ACC112 (cell line): ENCODE measurements around the gene JHY.

ENCODE experiments used
- H2AFZ ChIP-seq: fragments of 200-600 bp; sonication (generic); one replicate; pipeline ENCODE4 v1.6.0; 2017; ENCODE audit warnings: antibody characterized with exemption, low read length; ENCODE audit not compliant: unreplicated experiment
- H3K27ac ChIP-seq: fragments of 200-600 bp; sonication (generic); 2 replicates; pipeline ENCODE4 v1.5.1; 2014; ENCODE audit warnings: low read depth, mild to moderate bottlenecking, antibody characterized with exemption, low read length, moderate library complexity
- H3K27me3 ChIP-seq: fragments of 200-600 bp; sonication (generic); 2 replicates; pipeline ENCODE4 v1.6.1; 2014; ENCODE audit warnings: mild to moderate bottlenecking, antibody characterized with exemption, low read length, moderate library complexity, mixed read lengths; ENCODE audit not compliant: insufficient read depth
- H3K36me3 ChIP-seq: fragments of 200-600 bp; sonication (generic); 2 replicates; pipeline ENCODE4 v1.6.1; 2016; ENCODE audit warnings: mild to moderate bottlenecking, antibody characterized with exemption, low read length, moderate library complexity, mixed read lengths; ENCODE audit not compliant: insufficient read depth
- H3K4me1 ChIP-seq: fragments of 200-600 bp; sonication (generic); one replicate; pipeline ENCODE4 v1.6.1; 2016; ENCODE audit warnings: low read length, mixed read lengths; ENCODE audit not compliant: insufficient read depth, unreplicated experiment, control insufficient read depth
- H3K4me3 ChIP-seq: fragments of 200-600 bp; sonication (generic); 2 replicates; pipeline ENCODE4 v1.5.1; 2014; ENCODE audit warnings: mild to moderate bottlenecking, low read depth, low read length
- H3K79me2 ChIP-seq: fragments of 200-600 bp; sonication (generic); one replicate; pipeline ENCODE4 v1.6.0; 2016; ENCODE audit warnings: low read length; ENCODE audit not compliant: control insufficient read depth, unreplicated experiment, insufficient read depth

JHY gene

GRCh38 chr11:122898799-122899198, 16.2 kb downstream of the JHY start:
- H3K27ac ChIP-seq = no peak overlapping the region

DNA sequence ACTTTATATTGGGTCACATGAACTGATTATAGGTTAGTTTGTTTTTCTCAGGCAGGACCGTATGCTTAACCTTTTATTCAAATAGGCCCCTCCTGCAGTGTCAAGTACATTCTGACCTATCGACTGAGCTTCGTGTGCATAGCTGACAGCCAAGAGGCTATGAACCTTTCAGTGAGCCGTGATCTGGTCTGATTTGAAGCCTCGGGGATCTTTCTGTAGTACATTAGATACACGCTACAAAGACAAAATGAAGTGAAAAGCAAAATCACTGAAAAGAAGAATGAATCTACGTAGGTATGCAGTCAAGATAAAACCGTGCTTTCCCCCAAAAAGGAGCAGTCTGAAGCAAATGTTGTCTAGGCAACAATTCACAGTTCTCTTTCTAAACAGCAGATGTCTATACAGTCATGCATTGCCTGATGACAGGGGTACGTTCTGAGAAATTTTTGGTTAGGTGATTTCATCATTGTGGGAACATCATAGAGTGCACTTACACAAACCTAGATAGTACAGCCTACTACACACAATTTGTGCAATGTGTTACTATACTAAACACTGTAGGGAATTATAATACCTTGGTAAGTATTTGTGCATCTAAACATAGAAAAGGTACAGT, 18.1 kb downstream of the JHY start:
- Histone ChIP-seq H3K4me1 (peaks cover 9% of the 10 kb centered on the region), H3K27ac (no peak overlapping the region), H2AFZ (no peak overlapping the region), H3K79me2 (no peaks in the 10 kb centered on the region), H3K4me3 (no peak overlapping the region), H3K27me3 (no peaks in the 10 kb centered on the region), H3K36me3 (no peaks in the 10 kb centered on the region)

More at GRCh38 chr11:122898799-122899198, 16.2 kb downstream of the JHY start:
- H2AFZ ChIP-seq = no peak overlapping the region
- peaks cover 9% of the 10 kb centered on the region for H3K4me1 ChIP-seq
- no peaks in the 10 kb centered on the region for H3K27me3 ChIP-seq
- no peaks in the 10 kb centered on the region for H3K79me2 ChIP-seq
- H3K36me3 ChIP-seq = no peaks in the 10 kb centered on the region
- H3K4me3 ChIP-seq = no peak overlapping the region

DNA sequence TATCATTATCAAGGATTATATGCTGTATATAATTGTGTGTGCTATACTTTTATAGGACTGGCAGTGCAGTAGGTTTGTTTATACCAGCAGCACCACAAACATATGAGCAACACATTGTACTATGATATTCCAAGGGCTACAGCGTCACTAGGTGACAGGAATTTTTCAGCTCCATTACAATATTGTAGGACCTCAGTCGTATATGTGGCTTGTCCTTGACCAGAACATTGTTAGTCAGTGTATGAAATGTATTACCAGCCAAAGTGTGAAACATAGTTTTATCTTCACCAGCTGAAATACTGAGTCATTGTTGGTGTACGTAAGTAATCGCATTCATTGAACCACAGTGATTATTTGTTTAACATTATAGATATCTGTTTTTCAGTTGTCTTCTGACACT, 20.4 kb downstream of the JHY start:
- H3K79me2 ChIP-seq = no peaks in the 10 kb centered on the region
- H3K36me3 ChIP-seq = no peaks in the 10 kb centered on the region
- no peak overlapping the region for H3K27ac ChIP-seq
- H3K4me3 ChIP-seq = no peak overlapping the region
- no peaks in the 10 kb centered on the region for H3K27me3 ChIP-seq
- H2AFZ ChIP-seq = no peak overlapping the region
- peaks cover 2% of the 10 kb centered on the region for H3K4me1 ChIP-seq

DNA sequence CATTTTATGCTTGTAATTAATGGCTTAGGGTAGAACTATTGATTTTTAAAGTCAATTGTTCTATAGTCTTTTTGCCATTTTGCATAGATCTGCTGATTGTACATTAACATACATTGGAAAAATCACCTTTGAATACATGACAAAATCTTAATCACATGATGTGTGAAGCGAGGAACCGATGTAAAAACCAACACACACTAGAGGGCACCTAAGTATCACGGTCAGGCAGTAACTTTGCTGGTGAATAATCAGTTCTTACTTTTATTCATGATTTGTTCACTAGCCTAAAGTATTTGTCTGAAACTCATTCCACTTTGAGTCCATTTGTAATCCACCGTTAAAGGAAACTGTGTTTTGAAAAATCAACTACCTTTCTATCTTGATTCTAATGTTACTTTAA, 28.2 kb downstream of the JHY start:
- Histone ChIP-seq H3K27me3 (no peaks in the 10 kb centered on the region), H3K79me2 (no peaks in the 10 kb centered on the region), H3K4me1 (no peaks in the 10 kb centered on the region), H3K27ac (no peak overlapping the region), H2AFZ (no peak overlapping the region), H3K4me3 (no peak overlapping the region), H3K36me3 (no peaks in the 10 kb centered on the region)

DNA sequence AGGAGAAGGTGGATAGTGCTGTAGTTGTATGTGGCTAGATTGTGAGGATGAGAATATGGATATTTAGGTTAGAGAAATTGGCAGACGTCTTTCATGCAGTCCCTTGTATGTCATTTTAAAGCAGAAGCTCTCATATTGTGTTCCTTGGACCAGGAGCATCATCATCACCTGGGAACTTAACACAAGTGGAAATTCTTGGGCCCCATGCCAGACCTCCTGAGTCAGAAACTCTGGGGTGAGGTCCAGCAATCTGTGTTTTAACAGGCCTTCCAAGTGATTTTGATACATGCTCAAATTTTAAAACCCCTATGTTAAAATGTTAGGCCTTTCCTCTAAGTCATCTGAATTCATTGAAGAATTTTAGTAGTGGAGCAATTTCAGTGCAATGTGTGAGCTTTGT, 34.8 kb downstream of the JHY start:
- Histone ChIP-seq H2AFZ (no peak overlapping the region), H3K36me3 (no peaks in the 10 kb centered on the region), H3K27me3 (no peaks in the 10 kb centered on the region), H3K79me2 (no peaks in the 10 kb centered on the region), H3K27ac (no peak overlapping the region), H3K4me1 (no peaks in the 10 kb centered on the region), H3K4me3 (no peak overlapping the region)

- Histone ChIP-seq H3K79me2 (no peaks in the 10 kb centered on the region), H3K27me3 (no peaks in the 10 kb centered on the region), H2AFZ (no peak overlapping the region), H3K4me1 (no peaks in the 10 kb centered on the region), H3K4me3 (no peak overlapping the region), H3K36me3 (no peaks in the 10 kb centered on the region), H3K27ac (no peak overlapping the region)
Observed at GRCh38 chr11:122918734-122919133, 36.2 kb downstream of the JHY start.

- Histone ChIP-seq H3K4me3 (no peak overlapping the region), H3K27me3 (no peaks in the 10 kb centered on the region), H3K36me3 (no peaks in the 10 kb centered on the region), H3K27ac (no peak overlapping the region), H3K79me2 (no peaks in the 10 kb centered on the region), H3K4me1 (no peaks in the 10 kb centered on the region), H2AFZ (no peak overlapping the region)
Observed at GRCh38 chr11:122920579-122920978, 38.0 kb downstream of the JHY start.

GRCh38 chr11:122922893-122923292, 40.3 kb downstream of the JHY start:
- Histone ChIP-seq H3K27ac (no peak overlapping the region), H3K4me3 (no peak overlapping the region), H3K27me3 (no peaks in the 10 kb centered on the region), H3K36me3 (no peaks in the 10 kb centered on the region), H3K4me1 (no peaks in the 10 kb centered on the region), H3K79me2 (no peaks in the 10 kb centered on the region), H2AFZ (no peak overlapping the region)

GRCh38 chr11:122923302-122923701, 40.7 kb downstream of the JHY start:
- no peak overlapping the region for H3K27ac ChIP-seq
- no peaks in the 10 kb centered on the region for H3K36me3 ChIP-seq
- H3K79me2 ChIP-seq = no peaks in the 10 kb centered on the region
- H3K4me3 ChIP-seq = no peak overlapping the region
- no peak overlapping the region for H2AFZ ChIP-seq
- no peaks in the 10 kb centered on the region for H3K4me1 ChIP-seq
- no peaks in the 10 kb centered on the region for H3K27me3 ChIP-seq

DNA sequence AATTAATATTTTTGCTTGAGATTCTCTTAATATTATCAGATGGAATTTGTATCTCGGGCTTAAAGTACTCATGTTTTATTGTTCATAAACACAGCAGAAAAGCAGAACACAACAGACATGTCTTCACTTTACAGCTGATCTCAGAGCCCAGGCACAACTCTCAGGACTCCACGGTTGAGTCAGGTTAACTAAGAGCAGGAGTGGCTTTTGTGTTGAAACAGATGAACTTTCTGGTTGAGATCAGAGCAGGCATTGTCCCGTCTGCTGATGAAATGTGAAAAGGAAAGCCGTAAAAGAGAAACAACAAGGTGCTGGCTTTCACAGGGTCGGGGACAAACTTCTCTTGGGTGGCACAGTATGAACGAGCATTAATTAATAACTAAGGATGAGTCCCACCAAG, 49.0 kb downstream of the JHY start:
- Histone ChIP-seq H3K27ac (no peak overlapping the region), H2AFZ (no peak overlapping the region), H3K4me1 (no peaks in the 10 kb centered on the region), H3K27me3 (no peaks in the 10 kb centered on the region), H3K4me3 (no peak overlapping the region), H3K79me2 (no peaks in the 10 kb centered on the region), H3K36me3 (no peaks in the 10 kb centered on the region)

- Histone ChIP-seq H3K27ac (no peak overlapping the region), H3K4me1 (no peaks in the 10 kb centered on the region), H3K79me2 (no peaks in the 10 kb centered on the region), H3K36me3 (no peaks in the 10 kb centered on the region), H2AFZ (no peak overlapping the region), H3K27me3 (no peaks in the 10 kb centered on the region), H3K4me3 (no peak overlapping the region)
Observed at GRCh38 chr11:122933416-122933815, 50.9 kb downstream of the JHY start.
